PFSK-1 (cell line): ENCODE results near the gene GYPC.

ENCODE experiments used
- FOXP2 ChIP-seq: optimal IDR thresholded peaks from 2 replicates; pipeline ENCODE3; 2011; ENCODE audit warnings: borderline replicate concordance, control low read depth, inconsistent platforms; ENCODE audit not compliant: insufficient read depth; ENCODE audit errors: extremely low read length, extremely low read depth
- POLR2AphosphoS5 ChIP-seq: IDR thresholded peaks from 2 replicates; pipeline ENCODE4 v1.6.1; 2012; ENCODE audit warnings: low read depth, mild to moderate bottlenecking, control low read depth, low read length, moderate library complexity
- REST ChIP-seq, 2 experiments: IDR thresholded peaks; 2 replicates each; pipeline versions ENCODE4 v1.6.1 to v1.8.0; 2011 to 2012; ENCODE audit warnings: low read depth in 2 of 2, low read length in 2 of 2, control low read depth in 1 of 2, inconsistent platforms in 1 of 2, mild to moderate bottlenecking in 1 of 2, moderate library complexity in 1 of 2; ENCODE audit not compliant: insufficient read depth in 1 of 2
- TAF1 ChIP-seq: IDR thresholded peaks from 2 replicates; pipeline ENCODE4 v1.6.1; 2012; ENCODE audit warnings: low read length, control low read depth, borderline replicate concordance; ENCODE audit not compliant: insufficient read depth

DNA sequence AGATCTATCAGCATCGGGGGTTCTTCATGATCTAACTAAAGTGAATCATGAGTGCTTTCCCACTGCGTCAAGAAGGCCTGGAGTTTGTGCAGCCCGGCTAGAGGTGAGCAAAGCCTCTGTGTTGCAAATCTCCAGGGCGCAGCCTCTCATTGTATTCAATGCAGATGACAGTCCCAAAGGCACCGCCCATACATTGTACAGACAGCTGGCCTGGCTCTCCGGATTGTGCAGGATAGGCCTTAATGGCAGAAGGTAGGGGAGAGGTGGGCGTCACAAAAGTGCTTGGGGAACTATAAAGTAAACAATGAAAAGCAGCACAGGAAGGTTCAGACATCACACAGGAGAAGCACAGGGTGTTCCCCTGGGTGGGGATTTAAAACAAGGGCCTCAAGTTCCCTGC is 907 bp upstream of the GYPC start:
- no peak for TF ChIP-seq TAF1
- TF ChIP-seq POLR2AphosphoS5 = no peak
- no peak for TF ChIP-seq REST (IDR thresholded peaks at IDR 0.05; ENCODE audit: insufficient read depth in 1 of 2, low read depth in 2 of 2, low read length in 2 of 2)
- no peak for TF ChIP-seq FOXP2
